HEK293 (cell line): ENCODE measurements around the gene OSTF1.

Experiments
- CTCF ChIA-PET: fragments of 350-600 bp; formaldehyde crosslinking; extraction: SDS; loops from one replicate; lab custom pipeline; 2021; ENCODE audit warnings: antibody characterized with exemption; lab: Yijun Ruan, JAX
- POLR2A ChIA-PET: fragments of 300-600 bp; formaldehyde crosslinking; extraction: SDS; loops from one replicate; lab custom pipeline; 2020; ENCODE audit warnings: antibody characterized with exemption, inconsistent platforms; lab: Yijun Ruan, JAX
- H3K27ac ChIP-seq: fragments of 200-500 bp; sonication (Bioruptor generic); 2 replicates; pipeline ENCODE4 v1.5.1; 2014; ENCODE audit warnings: low read depth, low read length, control low read depth, inconsistent platforms; ENCODE audit errors: extremely low read depth
- H3K36me3 ChIP-seq, 2 experiments: fragments of 200-500 bp in 1 of 2; sonication (Bioruptor generic) in 1 of 2; 1 replicate in 1 of 2; 2 replicates in 1 of 2; pipeline ENCODE4 v1.5.1; 2014 to 2017; ENCODE audit warnings: inconsistent platforms in 2 of 2, low read length in 2 of 2; ENCODE audit not compliant: control insufficient read depth in 2 of 2, insufficient read depth in 1 of 2
- H3K4me1 ChIP-seq: fragments of 200-500 bp; sonication (Bioruptor generic); 2 replicates; pipeline ENCODE4 v1.5.1; 2014; ENCODE audit warnings: mild to moderate bottlenecking, low read length, inconsistent platforms; ENCODE audit not compliant: control insufficient read depth, insufficient read depth
- H3K4me3 ChIP-seq: 2 replicates; pipeline ENCODE4 v1.5.1; 2011; ENCODE audit warnings: low read depth, mild to moderate bottlenecking, control low read depth, low read length, moderate library complexity
- H3K9me3 ChIP-seq: fragments of 200-500 bp; sonication (Bioruptor generic); 2 replicates; pipeline ENCODE4 v1.5.1; 2014; ENCODE audit warnings: low read depth, low read length, inconsistent platforms; ENCODE audit not compliant: control insufficient read depth, insufficient read depth
- OVOL3 ChIP-seq: fragments of 450-650 bp; formaldehyde crosslinking; IDR thresholded peaks from 2 replicates; pipeline ENCODE4 v1.5.1; 2016; ENCODE audit warnings: missing biosample characterization, missing genetic modification characterization
- SETDB1 ChIP-seq: IDR thresholded peaks from one replicate; pipeline ENCODE4 v1.6.1; 2017; ENCODE audit warnings: mild to moderate bottlenecking, low read length, moderate library complexity, mixed read lengths; ENCODE audit not compliant: insufficient read length
- ZFP41 ChIP-seq: fragments of 450-650 bp; formaldehyde crosslinking; IDR thresholded peaks from 2 replicates; pipeline ENCODE4 v1.5.1; 2016; ENCODE audit warnings: missing biosample characterization, missing genetic modification characterization, borderline replicate concordance
- ZIC2 ChIP-seq: fragments of 450-650 bp; formaldehyde crosslinking; IDR thresholded peaks from 2 replicates; pipeline ENCODE4 v1.5.1; 2016; ENCODE audit warnings: missing biosample characterization, missing genetic modification characterization
- ZNF138 ChIP-seq: fragments of 450-650 bp; formaldehyde crosslinking; IDR thresholded peaks from 2 replicates; pipeline ENCODE4 v1.5.1; 2016; ENCODE audit warnings: missing biosample characterization, missing genetic modification characterization, borderline replicate concordance
- ZNF214 ChIP-seq: fragments of 450-650 bp; formaldehyde crosslinking; IDR thresholded peaks from 2 replicates; pipeline ENCODE4 v1.5.1; 2017; ENCODE audit warnings: missing biosample characterization, mild to moderate bottlenecking, missing genetic modification characterization, borderline replicate concordance
- ZNF239 ChIP-seq: fragments of 450-650 bp; formaldehyde crosslinking; IDR thresholded peaks from 2 replicates; pipeline ENCODE4 v1.5.1; 2016; ENCODE audit warnings: missing biosample characterization, missing genetic modification characterization
- ZNF24 ChIP-seq: fragments of 450-650 bp; formaldehyde crosslinking; IDR thresholded peaks from 2 replicates; pipeline ENCODE4 v1.5.1; 2016; ENCODE audit warnings: missing biosample characterization, missing genetic modification characterization
- ZNF311 ChIP-seq: fragments of 450-650 bp; formaldehyde crosslinking; IDR thresholded peaks from 2 replicates; pipeline ENCODE4 v1.5.1; 2017; ENCODE audit warnings: missing biosample characterization, missing genetic modification characterization, borderline replicate concordance
- ZNF521 ChIP-seq: fragments of 450-650 bp; formaldehyde crosslinking; IDR thresholded peaks from 2 replicates; pipeline ENCODE4 v1.5.1; 2017; ENCODE audit warnings: missing biosample characterization, mild to moderate bottlenecking, missing genetic modification characterization
- ZNF571 ChIP-seq: fragments of 450-650 bp; formaldehyde crosslinking; IDR thresholded peaks from 2 replicates; pipeline ENCODE4 v1.5.0; 2017; ENCODE audit warnings: missing biosample characterization, missing genetic modification characterization
- ZNF585B ChIP-seq: fragments of 450-650 bp; formaldehyde crosslinking; IDR thresholded peaks from 2 replicates; pipeline ENCODE4 v1.5.1; 2016; ENCODE audit warnings: missing biosample characterization, missing genetic modification characterization
- ZNF626 ChIP-seq: fragments of 450-650 bp; sonication (Bioruptor Pico); formaldehyde crosslinking; IDR thresholded peaks from 2 replicates; pipeline ENCODE4 v1.5.1; 2018; ENCODE audit warnings: missing biosample characterization, missing genetic modification characterization, inconsistent platforms
- ZNF629 ChIP-seq: fragments of 450-650 bp; formaldehyde crosslinking; IDR thresholded peaks from 2 replicates; pipeline ENCODE4 v1.5.1; 2017; ENCODE audit warnings: missing biosample characterization, missing genetic modification characterization
- ZNF658 ChIP-seq: fragments of 450-650 bp; formaldehyde crosslinking; IDR thresholded peaks from 2 replicates; pipeline ENCODE4; 2016; ENCODE audit warnings: missing biosample characterization, missing genetic modification characterization
- ZNF664 ChIP-seq: fragments of 450-650 bp; formaldehyde crosslinking; IDR thresholded peaks from 2 replicates; pipeline ENCODE4 v1.5.1; 2016; ENCODE audit warnings: missing biosample characterization, missing genetic modification characterization
- ZNF785 ChIP-seq: fragments of 450-650 bp; formaldehyde crosslinking; IDR thresholded peaks from 2 replicates; pipeline ENCODE4 v1.5.1; 2016; ENCODE audit warnings: missing biosample characterization, missing genetic modification characterization
- ZSCAN16 ChIP-seq: fragments of 450-650 bp; formaldehyde crosslinking; IDR thresholded peaks from 2 replicates; pipeline ENCODE4 v1.5.1; 2016; ENCODE audit warnings: missing biosample characterization, missing genetic modification characterization
- TF ChIP-seq, protein P1 (sequence below): fragments of 450-650 bp; formaldehyde crosslinking; IDR thresholded peaks from 2 replicates; pipeline ENCODE4 v1.5.1; 2017; ENCODE audit warnings: missing biosample characterization, missing genetic modification characterization
- TF ChIP-seq, protein P2 (sequence below): fragments of 450-650 bp; formaldehyde crosslinking; IDR thresholded peaks from 2 replicates; pipeline ENCODE4 v1.5.1; 2017; ENCODE audit warnings: missing biosample characterization, missing genetic modification characterization
- TF ChIP-seq, protein P3 (sequence below): fragments of 450-650 bp; formaldehyde crosslinking; IDR thresholded peaks from 2 replicates; pipeline ENCODE4 v1.5.1; 2016; ENCODE audit warnings: missing biosample characterization, missing genetic modification characterization, borderline replicate concordance

Gene OSTF1

DNA sequence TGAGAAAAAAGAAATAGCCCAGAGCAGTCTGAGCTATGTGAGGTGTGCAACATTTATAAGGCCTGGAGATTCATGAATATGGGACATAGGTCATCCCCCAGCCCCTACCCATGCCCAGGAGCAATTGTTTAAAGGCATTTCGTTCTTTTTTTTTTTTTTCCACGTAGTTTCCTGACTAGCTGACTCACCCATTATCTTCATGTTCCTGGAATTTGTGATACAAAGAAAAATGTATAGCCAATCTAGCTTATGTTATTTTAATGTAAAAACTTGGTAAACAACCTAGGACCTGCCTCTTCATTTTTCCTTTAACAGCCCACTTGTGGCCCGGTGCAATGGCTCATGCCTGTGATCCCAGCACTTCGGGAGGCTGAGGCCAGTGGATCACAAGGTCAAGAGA is 81.3 kb downstream of the OSTF1 start:
- no peaks in the 10 kb centered on the region for H3K4me1 ChIP-seq
- no peak overlapping the region for H3K27ac ChIP-seq
- H3K9me3 ChIP-seq: no peaks in the 10 kb centered on the region
- ChIA-PET POLR2A (no interaction called here), CTCF (interaction anchor here (2.7 kb wide), 1 partner anchor 16 kb away, joined by 13 read pairs; no protein-coding TSS in a partner anchor)
- H3K4me3 ChIP-seq: no peak overlapping the region
- TF ChIP-seq, protein P1, sequence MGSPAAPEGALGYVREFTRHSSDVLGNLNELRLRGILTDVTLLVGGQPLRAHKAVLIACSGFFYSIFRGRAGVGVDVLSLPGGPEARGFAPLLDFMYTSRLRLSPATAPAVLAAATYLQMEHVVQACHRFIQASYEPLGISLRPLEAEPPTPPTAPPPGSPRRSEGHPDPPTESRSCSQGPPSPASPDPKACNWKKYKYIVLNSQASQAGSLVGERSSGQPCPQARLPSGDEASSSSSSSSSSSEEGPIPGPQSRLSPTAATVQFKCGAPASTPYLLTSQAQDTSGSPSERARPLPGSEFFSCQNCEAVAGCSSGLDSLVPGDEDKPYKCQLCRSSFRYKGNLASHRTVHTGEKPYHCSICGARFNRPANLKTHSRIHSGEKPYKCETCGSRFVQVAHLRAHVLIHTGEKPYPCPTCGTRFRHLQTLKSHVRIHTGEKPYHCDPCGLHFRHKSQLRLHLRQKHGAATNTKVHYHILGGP (tag by site-specific recombination): no peak
- TF ChIP-seq ZNF138 (tag by site-specific recombination) (no peak), ZNF214 (tag by site-specific recombination) (no peak), ZFP41 (no peak), ZNF521 (tag by site-specific recombination) (no peak), ZNF585B (no peak)
- H3K36me3 ChIP-seq: no peaks in the 10 kb centered on the region

DNA sequence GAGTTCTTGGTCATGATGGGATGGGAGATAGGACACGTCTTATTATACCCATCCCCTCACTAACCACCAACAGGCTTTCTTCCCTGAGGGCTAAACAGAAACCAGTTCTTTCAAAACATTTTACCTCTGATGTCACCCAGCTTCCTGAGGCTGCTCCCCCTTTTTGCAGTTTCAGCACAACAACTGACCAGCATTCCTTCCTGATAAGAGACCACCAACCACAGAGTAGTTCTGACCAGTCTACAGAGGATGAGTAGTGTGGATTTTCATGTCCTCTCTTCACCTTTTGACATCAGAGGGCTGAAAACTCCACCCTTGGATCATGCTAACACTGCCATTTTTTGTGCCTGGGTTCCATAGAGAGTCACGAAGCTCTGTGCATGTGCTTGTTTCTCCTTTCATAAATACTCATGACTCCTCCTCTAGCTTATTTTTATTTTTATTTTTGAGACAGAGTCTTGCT is 82.6 kb downstream of the OSTF1 start:
- no peak overlapping the region for H3K4me3 ChIP-seq
- H3K27ac ChIP-seq: no peak overlapping the region
- CTCF ChIA-PET: interaction anchor here (0.6 to 2.7 kb wide), 3 partner anchors 15 to 394 kb away, joined by 3 to 13 read pairs (median 3); no protein-coding TSS in a partner anchor
- no peaks in the 10 kb centered on the region for H3K36me3 ChIP-seq
- H3K4me1 ChIP-seq: no peaks in the 10 kb centered on the region
- no peaks in the 10 kb centered on the region for H3K9me3 ChIP-seq
- POLR2A ChIA-PET: no interaction called here
- TF ChIP-seq ZFP41: no peak
- no peak for TF ChIP-seq ZNF626 (tag by site-specific recombination)
- no peak for TF ChIP-seq SETDB1
- TF ChIP-seq, protein P2, sequence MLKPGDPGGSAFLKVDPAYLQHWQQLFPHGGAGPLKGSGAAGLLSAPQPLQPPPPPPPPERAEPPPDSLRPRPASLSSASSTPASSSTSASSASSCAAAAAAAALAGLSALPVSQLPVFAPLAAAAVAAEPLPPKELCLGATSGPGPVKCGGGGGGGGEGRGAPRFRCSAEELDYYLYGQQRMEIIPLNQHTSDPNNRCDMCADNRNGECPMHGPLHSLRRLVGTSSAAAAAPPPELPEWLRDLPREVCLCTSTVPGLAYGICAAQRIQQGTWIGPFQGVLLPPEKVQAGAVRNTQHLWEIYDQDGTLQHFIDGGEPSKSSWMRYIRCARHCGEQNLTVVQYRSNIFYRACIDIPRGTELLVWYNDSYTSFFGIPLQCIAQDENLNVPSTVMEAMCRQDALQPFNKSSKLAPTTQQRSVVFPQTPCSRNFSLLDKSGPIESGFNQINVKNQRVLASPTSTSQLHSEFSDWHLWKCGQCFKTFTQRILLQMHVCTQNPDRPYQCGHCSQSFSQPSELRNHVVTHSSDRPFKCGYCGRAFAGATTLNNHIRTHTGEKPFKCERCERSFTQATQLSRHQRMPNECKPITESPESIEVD (tag by site-specific recombination): no peak
- no peak for TF ChIP-seq ZNF629 (tag by site-specific recombination)
- TF ChIP-seq ZNF658 (tag by site-specific recombination): no peak
- TF ChIP-seq, protein P3, sequence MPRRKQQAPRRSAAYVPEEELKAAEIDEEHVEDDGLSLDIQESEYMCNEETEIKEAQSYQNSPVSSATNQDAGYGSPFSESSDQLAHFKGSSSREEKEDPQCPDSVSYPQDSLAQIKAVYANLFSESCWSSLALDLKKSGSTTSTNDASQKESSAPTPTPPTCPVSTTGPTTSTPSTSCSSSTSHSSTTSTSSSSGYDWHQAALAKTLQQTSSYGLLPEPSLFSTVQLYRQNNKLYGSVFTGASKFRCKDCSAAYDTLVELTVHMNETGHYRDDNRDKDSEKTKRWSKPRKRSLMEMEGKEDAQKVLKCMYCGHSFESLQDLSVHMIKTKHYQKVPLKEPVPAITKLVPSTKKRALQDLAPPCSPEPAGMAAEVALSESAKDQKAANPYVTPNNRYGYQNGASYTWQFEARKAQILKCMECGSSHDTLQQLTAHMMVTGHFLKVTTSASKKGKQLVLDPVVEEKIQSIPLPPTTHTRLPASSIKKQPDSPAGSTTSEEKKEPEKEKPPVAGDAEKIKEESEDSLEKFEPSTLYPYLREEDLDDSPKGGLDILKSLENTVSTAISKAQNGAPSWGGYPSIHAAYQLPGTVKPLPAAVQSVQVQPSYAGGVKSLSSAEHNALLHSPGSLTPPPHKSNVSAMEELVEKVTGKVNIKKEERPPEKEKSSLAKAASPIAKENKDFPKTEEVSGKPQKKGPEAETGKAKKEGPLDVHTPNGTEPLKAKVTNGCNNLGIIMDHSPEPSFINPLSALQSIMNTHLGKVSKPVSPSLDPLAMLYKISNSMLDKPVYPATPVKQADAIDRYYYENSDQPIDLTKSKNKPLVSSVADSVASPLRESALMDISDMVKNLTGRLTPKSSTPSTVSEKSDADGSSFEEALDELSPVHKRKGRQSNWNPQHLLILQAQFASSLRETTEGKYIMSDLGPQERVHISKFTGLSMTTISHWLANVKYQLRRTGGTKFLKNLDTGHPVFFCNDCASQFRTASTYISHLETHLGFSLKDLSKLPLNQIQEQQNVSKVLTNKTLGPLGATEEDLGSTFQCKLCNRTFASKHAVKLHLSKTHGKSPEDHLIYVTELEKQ (tag by site-specific recombination): no peak
- no peak for TF ChIP-seq ZNF785 (tag by site-specific recombination)
- no peak for TF ChIP-seq ZNF239
- no peak for TF ChIP-seq ZNF571 (tag by site-specific recombination)
- no peak for TF ChIP-seq ZNF664 (tag by site-specific recombination)
- TF ChIP-seq ZNF24 (tag by site-specific recombination): no peak
- no peak for TF ChIP-seq ZNF311
- TF ChIP-seq ZIC2 (tag by site-specific recombination): no peak
- TF ChIP-seq OVOL3 (tag by site-specific recombination): no peak
- TF ChIP-seq ZSCAN16 (tag by site-specific recombination): no peak
